Astrocyte (in vitro differentiated cells and primary cell): Measurements from ENCODE around the gene SPRED2. TPM values are rescaled to one million over a fixed set of nuclear protein-coding genes. Genes with fewer than 3 reads are reported as not detected.

ENCODE experiments used
- DNase-seq: peaks from one replicate; pipeline ENCODE4 v3.0.0-alpha.2; 2010; ENCODE audit warnings: low read depth
- FAIRE-seq: peaks from 2 replicates; lab custom pipeline; 2011; peaks lifted over from hg19 to GRCh38; lab: Jason Lieb, UNC
- H2AFZ ChIP-seq: 2 replicates; pipeline ENCODE4 v1.6.0; 2012; ENCODE audit warnings: low read depth, low read length, inconsistent platforms
- H3K27ac ChIP-seq: 2 replicates; pipeline ENCODE4 v1.5.1; 2011; ENCODE audit warnings: low read depth, low read length, inconsistent platforms
- H3K27me3 ChIP-seq: 2 replicates; pipeline ENCODE4 v1.6.0; 2011; ENCODE audit warnings: low read length, inconsistent platforms; ENCODE audit not compliant: insufficient read depth
- H3K36me3 ChIP-seq: 2 replicates; pipeline ENCODE4 v1.5.1; 2011; ENCODE audit warnings: low read length, inconsistent platforms; ENCODE audit not compliant: insufficient read depth
- H3K4me1 ChIP-seq: 2 replicates; pipeline ENCODE4 v1.5.1; 2011; ENCODE audit warnings: low read length, inconsistent platforms; ENCODE audit not compliant: insufficient read depth
- H3K4me2 ChIP-seq: 2 replicates; pipeline ENCODE4 v1.6.0; 2012; ENCODE audit warnings: low read length, inconsistent platforms
- H3K4me3 ChIP-seq: 2 replicates; pipeline ENCODE4 v1.5.1; 2011; ENCODE audit warnings: low read depth, mild to moderate bottlenecking, low read length, inconsistent platforms; ENCODE audit not compliant: insufficient read depth
- H3K79me2 ChIP-seq: 2 replicates; pipeline ENCODE4 v1.6.0; 2012; ENCODE audit warnings: mild to moderate bottlenecking, low read length, inconsistent platforms; ENCODE audit not compliant: insufficient read depth
- H3K9ac ChIP-seq: 2 replicates; pipeline ENCODE4 v1.6.0; 2012; ENCODE audit warnings: mild to moderate bottlenecking, low read length, inconsistent platforms
- H3K9me3 ChIP-seq: 2 replicates; pipeline ENCODE4 v1.5.1; 2012; ENCODE audit warnings: low read depth, mild to moderate bottlenecking, low read length, inconsistent platforms; ENCODE audit not compliant: insufficient read depth
- H4K20me1 ChIP-seq: 2 replicates; pipeline ENCODE4 v1.6.0; 2012; ENCODE audit warnings: low read length, inconsistent platforms; ENCODE audit not compliant: insufficient read depth
- H3K27ac Mint-ChIP-seq: one replicate; pipeline ENCODE4 v1.8.0; 2021; ENCODE audit warnings: mild to moderate bottlenecking, mixed read lengths; ENCODE audit not compliant: unreplicated experiment
- H3K27me3 Mint-ChIP-seq: one replicate; pipeline ENCODE4 v1.8.0; 2021; ENCODE audit warnings: low read depth, mixed read lengths; ENCODE audit not compliant: unreplicated experiment
- H3K36me3 Mint-ChIP-seq: one replicate; pipeline ENCODE4 v1.8.0; 2021; ENCODE audit warnings: low read depth, mixed read lengths; ENCODE audit not compliant: unreplicated experiment
- H3K4me1 Mint-ChIP-seq: one replicate; pipeline ENCODE4 v1.8.0; 2021; ENCODE audit warnings: low read depth, mixed read lengths; ENCODE audit not compliant: unreplicated experiment
- H3K4me3 Mint-ChIP-seq: one replicate; pipeline ENCODE4 v1.8.0; 2021; ENCODE audit warnings: mild to moderate bottlenecking, moderate library complexity, mixed read lengths; ENCODE audit not compliant: unreplicated experiment
- H3K9me3 Mint-ChIP-seq: one replicate; pipeline ENCODE4 v1.8.0; 2021; ENCODE audit warnings: mild to moderate bottlenecking, mixed read lengths; ENCODE audit not compliant: unreplicated experiment
- CTCF ChIP-seq: IDR thresholded peaks from 2 replicates; pipeline ENCODE4 v1.5.1; 2011; ENCODE audit warnings: low read depth, mild to moderate bottlenecking, inconsistent platforms, low read length, moderate library complexity; ENCODE audit not compliant: insufficient read depth
- EZH2 ChIP-seq: IDR thresholded peaks from 2 replicates; pipeline ENCODE4 v1.6.1; 2012; ENCODE audit warnings: mild to moderate bottlenecking, low read length, inconsistent platforms; ENCODE audit not compliant: insufficient read depth
- total RNA-seq: library from RNA; stranded (reverse); gene quantifications from 2 replicates; pipeline ENCODE4 v1.2.1, GENCODE V29; 2021

Gene SPRED2
- total RNA-seq, 1 donor from 2014 or later = 47.3 TPM

- Histone ChIP-seq H3K27me3 (no peaks in the 10 kb centered on the region), H3K79me2 (no peaks in the 10 kb centered on the region), H2AFZ (no peak overlapping the region), H3K9me3 (no peaks in the 10 kb centered on the region), H3K4me2 (no peak overlapping the region), H3K9ac (no peak overlapping the region), H3K4me3 (no peak overlapping the region), H3K27ac (no peak overlapping the region), H3K4me1 (peaks cover 4% of the 10 kb centered on the region), H4K20me1 (no peaks in the 10 kb centered on the region), H3K36me3 (no peaks in the 10 kb centered on the region)
- H3K4me1 Mint-ChIP-seq = peaks cover 12% of the 10 kb centered on the region
- no peak overlapping the region for H3K27ac Mint-ChIP-seq
- no peak for TF ChIP-seq CTCF
- no peak for TF ChIP-seq EZH2
- FAIRE-seq = no peak
- H3K27me3 Mint-ChIP-seq = peaks cover 2% of the 10 kb centered on the region
- peaks cover 5% of the 10 kb centered on the region for H3K9me3 Mint-ChIP-seq
- DNase-seq = peak; percentile 59
- H3K36me3 Mint-ChIP-seq = peaks cover 2% of the 10 kb centered on the region
- H3K4me3 Mint-ChIP-seq = no peak overlapping the region
Measured at GRCh38 chr2:65465124-65465523, 32.7 kb upstream of the SPRED2 start.

- Histone ChIP-seq H4K20me1 (no peaks in the 10 kb centered on the region), H3K4me1 (peaks cover 4% of the 10 kb centered on the region), H3K27me3 (no peaks in the 10 kb centered on the region), H2AFZ (no peak overlapping the region), H3K27ac (no peak overlapping the region), H3K79me2 (no peaks in the 10 kb centered on the region), H3K9me3 (no peaks in the 10 kb centered on the region), H3K4me3 (no peak overlapping the region), H3K36me3 (no peaks in the 10 kb centered on the region), H3K4me2 (no peak overlapping the region), H3K9ac (no peak overlapping the region)
- Mint-ChIP-seq H3K9me3 (peaks cover 5% of the 10 kb centered on the region), H3K4me3 (no peak overlapping the region), H3K27ac (no peak overlapping the region), H3K36me3 (peaks cover 4% of the 10 kb centered on the region), H3K4me1 (peaks cover 17% of the 10 kb centered on the region), H3K27me3 (peaks cover 2% of the 10 kb centered on the region)
- TF ChIP-seq EZH2 (no peak), CTCF (no peak)
- no peak for DNase-seq
- FAIRE-seq = no peak
Measured at GRCh38 chr2:65464604-65465003, 32.2 kb upstream of the SPRED2 start.

GRCh38 chr2:65458999-65459398 is 26.6 kb upstream of the SPRED2 start:
- FAIRE-seq (no peak), DNase-seq (peak; percentile 76)
- TF ChIP-seq EZH2 = no peak
- TF ChIP-seq CTCF = no peak
- Histone ChIP-seq H2AFZ (no peak overlapping the region), H3K79me2 (no peaks in the 10 kb centered on the region), H3K4me2 (peak overlapping the region; percentile 46), H3K27ac (peak overlapping the region; percentile 61), H4K20me1 (no peaks in the 10 kb centered on the region), H3K9me3 (no peaks in the 10 kb centered on the region), H3K9ac (peak overlapping the region; percentile 34), H3K27me3 (no peaks in the 10 kb centered on the region), H3K4me1 (peaks cover 27% of the 10 kb centered on the region), H3K4me3 (no peak overlapping the region), H3K36me3 (no peaks in the 10 kb centered on the region)
- Mint-ChIP-seq H3K27ac (peak overlapping the region; percentile 22), H3K27me3 (peaks cover 2% of the 10 kb centered on the region), H3K36me3 (peaks cover 2% of the 10 kb centered on the region), H3K4me1 (peaks cover 52% of the 10 kb centered on the region), H3K9me3 (peaks cover 5% of the 10 kb centered on the region), H3K4me3 (no peak overlapping the region)
